ENCODE data around the gene NOL3.

Gene NOL3

GRCh38 chr16:67207249-67208091 lies 37.1 kb downstream of the NOL3 start:
- DNase-seq: no peak

GRCh38 chr16:67208154-67208896 lies 38.0 kb downstream of the NOL3 start:
- DNase-seq: no peak

GRCh38 chr16:67209565-67209964 lies 39.2 kb downstream of the NOL3 start:
- no peak for DNase-seq

- DNase-seq: no peak
These were observed 40.0 kb downstream of the NOL3 start for GRCh38 chr16:67210069-67210937.

- no peak for DNase-seq
These were observed 41.3 kb downstream of the NOL3 start for GRCh38 chr16:67211674-67212073.

GRCh38 chr16:67212766-67213165 lies 42.4 kb downstream of the NOL3 start:
- no peak for DNase-seq

- DNase-seq: no peak
These were observed 43.1 kb downstream of the NOL3 start for GRCh38 chr16:67213197-67214019.

- no peak for DNase-seq
These were observed 45.4 kb downstream of the NOL3 start for GRCh38 chr16:67215706-67216105.

- DNase-seq: no peak
These were observed 46.5 kb downstream of the NOL3 start for GRCh38 chr16:67216612-67217490.

GRCh38 chr16:67223992-67224391 lies 53.7 kb downstream of the NOL3 start:
- DNase-seq: no peak

All from NCI-H1694 treated with DMSO at 0.1 percent for 48 hours (cell line).